HEK293 (cell line): ENCODE data around the gene MRPL34.

Experiments used
- YY1 ChIP-seq: fragments of 450-650 bp; formaldehyde crosslinking; IDR thresholded peaks from 2 replicates; pipeline ENCODE4 v1.5.1; 2018; ENCODE audit warnings: missing biosample characterization, missing genetic modification characterization
- ZNF133 ChIP-seq: fragments of 450-650 bp; formaldehyde crosslinking; IDR thresholded peaks from 2 replicates; pipeline ENCODE4 v1.5.1; 2016; ENCODE audit warnings: missing biosample characterization, missing genetic modification characterization
- ZNF530 ChIP-seq: fragments of 450-650 bp; formaldehyde crosslinking; IDR thresholded peaks from 2 replicates; pipeline ENCODE4 v1.5.1; 2016; ENCODE audit warnings: low read depth, missing biosample characterization, missing genetic modification characterization
- ZNF560 ChIP-seq: fragments of 450-650 bp; formaldehyde crosslinking; IDR thresholded peaks from 2 replicates; pipeline ENCODE4 v1.5.1; 2017; ENCODE audit warnings: missing biosample characterization, missing genetic modification characterization, borderline replicate concordance
- ZNF629 ChIP-seq: fragments of 450-650 bp; formaldehyde crosslinking; IDR thresholded peaks from 2 replicates; pipeline ENCODE4 v1.5.1; 2017; ENCODE audit warnings: missing biosample characterization, missing genetic modification characterization
- TF ChIP-seq, protein P1 (sequence below): sonication (generic); formaldehyde crosslinking; IDR thresholded peaks from 2 replicates; pipeline ENCODE4 v1.8.1; 2022; ENCODE audit warnings: mild to moderate bottlenecking, moderate library complexity, missing genetic modification reagents
- TF ChIP-seq, protein P2 (sequence below): fragments of 450-650 bp; formaldehyde crosslinking; IDR thresholded peaks from 2 replicates; pipeline ENCODE4 v1.5.1; 2016; ENCODE audit warnings: missing biosample characterization, missing genetic modification characterization
- TF ChIP-seq, protein P3 (sequence below): fragments of 450-650 bp; formaldehyde crosslinking; IDR thresholded peaks from 2 replicates; pipeline ENCODE4 v1.5.1; 2016; ENCODE audit warnings: missing biosample characterization, missing genetic modification characterization

DNA sequence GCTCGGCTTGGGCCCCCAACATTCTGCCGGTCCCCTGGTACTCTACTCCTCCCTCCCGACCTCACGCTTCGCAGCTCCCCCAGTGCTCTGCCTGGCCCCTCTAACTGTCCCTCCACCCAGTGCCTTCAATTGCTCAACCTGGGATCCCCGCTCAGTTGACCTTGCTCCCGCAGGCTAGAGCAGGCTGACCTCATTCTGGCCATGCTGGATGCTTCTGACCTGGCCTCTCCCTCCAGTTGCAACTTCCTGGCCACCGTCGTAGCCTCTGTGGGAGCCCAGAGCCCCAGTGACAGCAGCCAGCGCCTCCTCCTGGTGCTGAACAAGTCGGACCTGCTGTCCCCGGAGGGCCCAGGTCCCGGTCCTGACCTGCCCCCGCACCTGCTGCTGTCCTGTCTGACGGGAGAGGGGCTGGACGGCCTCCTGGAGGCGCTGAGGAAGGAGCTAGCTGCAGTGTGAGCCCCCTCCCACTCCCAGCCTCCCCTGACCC is 35.2 kb downstream of the MRPL34 start:
- TF ChIP-seq, protein P1, sequence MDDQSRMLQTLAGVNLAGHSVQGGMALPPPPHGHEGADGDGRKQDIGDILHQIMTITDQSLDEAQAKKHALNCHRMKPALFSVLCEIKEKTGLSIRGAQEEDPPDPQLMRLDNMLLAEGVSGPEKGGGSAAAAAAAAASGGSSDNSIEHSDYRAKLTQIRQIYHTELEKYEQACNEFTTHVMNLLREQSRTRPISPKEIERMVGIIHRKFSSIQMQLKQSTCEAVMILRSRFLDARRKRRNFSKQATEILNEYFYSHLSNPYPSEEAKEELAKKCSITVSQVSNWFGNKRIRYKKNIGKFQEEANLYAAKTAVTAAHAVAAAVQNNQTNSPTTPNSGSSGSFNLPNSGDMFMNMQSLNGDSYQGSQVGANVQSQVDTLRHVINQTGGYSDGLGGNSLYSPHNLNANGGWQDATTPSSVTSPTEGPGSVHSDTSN (CRISPR knock-in tag) = no peak
- TF ChIP-seq, protein P2, sequence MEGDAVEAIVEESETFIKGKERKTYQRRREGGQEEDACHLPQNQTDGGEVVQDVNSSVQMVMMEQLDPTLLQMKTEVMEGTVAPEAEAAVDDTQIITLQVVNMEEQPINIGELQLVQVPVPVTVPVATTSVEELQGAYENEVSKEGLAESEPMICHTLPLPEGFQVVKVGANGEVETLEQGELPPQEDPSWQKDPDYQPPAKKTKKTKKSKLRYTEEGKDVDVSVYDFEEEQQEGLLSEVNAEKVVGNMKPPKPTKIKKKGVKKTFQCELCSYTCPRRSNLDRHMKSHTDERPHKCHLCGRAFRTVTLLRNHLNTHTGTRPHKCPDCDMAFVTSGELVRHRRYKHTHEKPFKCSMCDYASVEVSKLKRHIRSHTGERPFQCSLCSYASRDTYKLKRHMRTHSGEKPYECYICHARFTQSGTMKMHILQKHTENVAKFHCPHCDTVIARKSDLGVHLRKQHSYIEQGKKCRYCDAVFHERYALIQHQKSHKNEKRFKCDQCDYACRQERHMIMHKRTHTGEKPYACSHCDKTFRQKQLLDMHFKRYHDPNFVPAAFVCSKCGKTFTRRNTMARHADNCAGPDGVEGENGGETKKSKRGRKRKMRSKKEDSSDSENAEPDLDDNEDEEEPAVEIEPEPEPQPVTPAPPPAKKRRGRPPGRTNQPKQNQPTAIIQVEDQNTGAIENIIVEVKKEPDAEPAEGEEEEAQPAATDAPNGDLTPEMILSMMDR = no peak
- TF ChIP-seq YY1 (tag by site-specific recombination) (no peak), ZNF530 (tag by site-specific recombination) (no peak), ZNF629 (tag by site-specific recombination) (no peak), ZNF133 (no peak), ZNF560 (tag by site-specific recombination) (no peak)
- TF ChIP-seq, protein P3, sequence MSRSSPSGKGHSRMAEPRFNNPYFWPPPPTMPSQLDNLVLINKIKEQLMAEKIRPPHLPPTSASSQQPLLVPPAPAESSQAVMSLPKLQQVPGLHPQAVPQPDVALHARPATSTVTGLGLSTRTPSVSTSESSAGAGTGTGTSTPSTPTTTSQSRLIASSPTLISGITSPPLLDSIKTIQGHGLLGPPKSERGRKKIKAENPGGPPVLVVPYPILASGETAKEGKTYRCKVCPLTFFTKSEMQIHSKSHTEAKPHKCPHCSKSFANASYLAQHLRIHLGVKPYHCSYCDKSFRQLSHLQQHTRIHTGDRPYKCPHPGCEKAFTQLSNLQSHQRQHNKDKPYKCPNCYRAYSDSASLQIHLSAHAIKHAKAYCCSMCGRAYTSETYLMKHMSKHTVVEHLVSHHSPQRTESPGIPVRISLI (tag by site-specific recombination) = no peak
